Loucy (cell line): ENCODE data around the gene LCTL.

Experiments used
- CTCF ChIP-seq: fragments of 200-600 bp; sonication (generic); conservative IDR thresholded peaks from 2 replicates; pipeline ENCODE4 v1.5.1; 2014; ENCODE audit warnings: mild to moderate bottlenecking, antibody characterized with exemption, low read length
- EZH2phosphoT487 ChIP-seq: fragments of 200-600 bp; IDR thresholded peaks from 2 replicates; pipeline ENCODE4 v1.6.1; 2018; ENCODE audit warnings: antibody characterized with exemption, mild to moderate bottlenecking, moderate library complexity, borderline replicate concordance

- TF ChIP-seq EZH2phosphoT487 = no peak
- no peak for TF ChIP-seq CTCF
These were observed 28.5 kb upstream of the LCTL start for GRCh38 chr15:66594344-66594743.
